ENCODE data around the gene PHC2.

- no peak for TF ChIP-seq POLR2A (IDR thresholded peaks at IDR 0.05; ENCODE audit: low read depth, low read length)
- no peak for TF ChIP-seq TAF1 (IDR thresholded peaks at IDR 0.05; ENCODE audit: low read depth, low read length)
- no peak for TF ChIP-seq POLR2AphosphoS5 (IDR thresholded peaks at IDR 0.05; ENCODE audit: low read depth, low read length)
- TF ChIP-seq SPI1 (IDR thresholded peaks at IDR 0.05; ENCODE audit: low read depth, low read length) = no peak
- TF ChIP-seq POU2F2 (IDR thresholded peaks at IDR 0.05; ENCODE audit: low read depth, low read length) = no peak
- TF ChIP-seq PAX5 (IDR thresholded peaks at IDR 0.05; ENCODE audit: insufficient read depth, low read length, severe bottlenecking) = no peak
These were observed 50.1 kb downstream of the PHC2 start for GRCh38 chr1:33380811-33381210.
